Lung (tissue), 12 donors: Measurements from ENCODE around the gene TIAM2. TPM values are rescaled to one million over a fixed set of nuclear protein-coding genes. Genes with fewer than 3 reads are reported as not detected.

ENCODE experiments used
- ATAC-seq: fragments of 200-7000 bp; cut with Tn5 transposase; one replicate; pipeline ENCODE4 v1.9.1; 2020; ENCODE audit warnings: moderate number of reproducible peaks; ENCODE audit not compliant: insufficient read depth, low FRiP score
- DNase-seq, 3 donors: peaks; one replicate each; pipeline ENCODE4 v3.0.0-alpha.2; 2013 to 2017
- H3K27ac ChIP-seq, 2 donors: one replicate each; pipeline ENCODE4 v1.5.1; 2013; ENCODE audit warnings: mild to moderate bottlenecking in 2 of 2, moderate library complexity in 2 of 2, control low read depth in 1 of 2, inconsistent platforms in 1 of 2, low read depth in 1 of 2, low read length in 1 of 2
- H3K27me3 ChIP-seq, 3 donors: one replicate each; pipeline ENCODE4 v1.5.1; 2013; ENCODE audit warnings: low read length in 2 of 3; ENCODE audit not compliant: control insufficient read depth in 3 of 3, insufficient read depth in 3 of 3
- H3K36me3 ChIP-seq, 4 donors: one replicate each; pipeline ENCODE4 v1.5.1; 2013; ENCODE audit warnings: low read length in 4 of 4, mild to moderate bottlenecking in 1 of 4, moderate library complexity in 1 of 4; ENCODE audit not compliant: control insufficient read depth in 4 of 4, insufficient read depth in 4 of 4
- H3K4me1 ChIP-seq, 5 donors: one replicate each; pipeline ENCODE4 v1.5.1; 2013; ENCODE audit warnings: low read length in 5 of 5, mild to moderate bottlenecking in 2 of 5, moderate library complexity in 1 of 5; ENCODE audit not compliant: control insufficient read depth in 5 of 5, insufficient read depth in 5 of 5
- H3K4me3 ChIP-seq: one replicate; pipeline ENCODE4 v1.5.1; 2013; ENCODE audit warnings: mild to moderate bottlenecking, control low read depth, moderate library complexity
- H3K9ac ChIP-seq, 2 donors: one replicate each; pipeline ENCODE4 v1.5.1; 2013; ENCODE audit warnings: low read length in 2 of 2, control low read depth in 1 of 2; ENCODE audit not compliant: insufficient read depth in 1 of 2
- H3K9me3 ChIP-seq, 4 donors: one replicate each; pipeline ENCODE4 v1.5.1; 2013; ENCODE audit warnings: low read length in 3 of 4, mild to moderate bottlenecking in 1 of 4, moderate library complexity in 1 of 4; ENCODE audit not compliant: control insufficient read depth in 4 of 4, insufficient read depth in 3 of 4
- CTCF ChIP-seq: IDR thresholded peaks from 2 replicates; pipeline ENCODE4 v1.5.1; 2012; ENCODE audit warnings: mild to moderate bottlenecking; ENCODE audit errors: control extremely low read depth, extremely low read depth
- WGBS, 2 donors: extraction: QIAGEN DNeasy Blood & Tissue Kit; methylation state at CpG; one replicate each; pipeline ENCODE4 v1.1.7; 2013; 5-methylcytosine and 5-hydroxymethylcytosine counted together
- polyA plus RNA-seq, 2 donors: library from polyadenylated mRNA; stranded (reverse); fragments of 200-250 nt; gene quantifications; one replicate each; pipeline ENCODE4 v1.2.1, GENCODE V29; 2013
- total RNA-seq, 2 donors: library from RNA; depleted of rRNA in 1 of 2; stranded (reverse); fragments of >200 nt in 1 of 2; gene quantifications; one replicate each; pipeline ENCODE4 v1.2.1, GENCODE V29; 2014 to 2021
- donor health status: control.
- donor health status: control.
- donor health status: Bipolar disorder and iron deficiency.
- donor health status: healthy.
- donor health status: DM: yes; HTN: yes; CAD: no.

Gene TIAM2
- total and polyA plus RNA-seq, 4 donors = 1.8 to 17.5 (median 4.1) TPM

- no peak for TF ChIP-seq CTCF
- H3K4me3 ChIP-seq = no peak overlapping the region
- no peaks in the 10 kb centered on the region for H3K9me3 ChIP-seq
- WGBS, 2 donors = 96% methylated on average over 14 of the region's 14 CpGs
- H3K27me3 ChIP-seq = no peaks in the 10 kb centered on the region
- no peak overlapping the region for H3K27ac ChIP-seq
- peaks cover 0 to 8% (median 0%) of the 10 kb centered on the region in 4 donors for H3K36me3 ChIP-seq
- ATAC-seq (no peak), DNase-seq (no peak)
- H3K4me1 ChIP-seq = peaks cover 0 to 5% (median 0%) of the 10 kb centered on the region in 5 donors
- H3K9ac ChIP-seq = no peak overlapping the region
These were observed 135.2 kb downstream of the TIAM2 start for GRCh38 chr6:155130161-155130853.

GRCh38 chr6:155132617-155133016 lies 137.5 kb downstream of the TIAM2 start:
- WGBS, 2 donors = 90 to 92% methylated on average over 9 of the region's 9 CpGs
- H3K9ac ChIP-seq = no peak overlapping the region
- H3K4me1 ChIP-seq = peaks cover 0 to 7% (median 0%) of the 10 kb centered on the region in 5 donors
- no peak for TF ChIP-seq CTCF
- no peak overlapping the region for H3K4me3 ChIP-seq
- H3K9me3 ChIP-seq = no peaks in the 10 kb centered on the region
- H3K27me3 ChIP-seq = no peaks in the 10 kb centered on the region
- no peak overlapping the region for H3K27ac ChIP-seq
- peaks cover 0 to 8% (median 0%) of the 10 kb centered on the region in 4 donors for H3K36me3 ChIP-seq
- ATAC-seq = no peak
- no peak for DNase-seq

- Histone ChIP-seq H3K4me1 (peaks cover 3 to 24% (median 7%) of the 10 kb centered on the region in 5 donors), H3K9ac (no peak overlapping the region), H3K27me3 (no peaks in the 10 kb centered on the region), H3K9me3 (no peaks in the 10 kb centered on the region), H3K4me3 (no peak overlapping the region), H3K27ac (no peak overlapping the region), H3K36me3 (no peaks in the 10 kb centered on the region)
- ATAC-seq = no peak
- no peak for TF ChIP-seq CTCF
- DNase-seq = peak in 1 of 3 donors; percentile 13
- 89 to 97% methylated on average over 1 of the region's 1 CpG for WGBS, 2 donors
These were observed 145.9 kb downstream of the TIAM2 start for GRCh38 chr6:155141002-155141401.
